ENCODE measurements around the gene ANLN.

GRCh38 chr7:36363515-36363914 lies 26.1 kb upstream of the ANLN start:
- TF ChIP-seq CTCF (optimal IDR thresholded peaks at IDR 0.05 in 1 of 3, IDR thresholded peaks at IDR 0.05 in 1 of 3, conservative IDR thresholded peaks at IDR 0.05 in 1 of 3; ENCODE audit: extremely low read depth in 1 of 3, insufficient read depth in 2 of 3, low read length in 3 of 3) (no peak), EZH2 (IDR thresholded peaks at IDR 0.05; ENCODE audit: low read length) (no peak)

All from keratinocyte (primary cell).